GM12891 (cell line): ENCODE results near the gene OR6B1.

Source experiments
- POLR2A ChIP-seq: IDR thresholded peaks from 2 replicates; pipeline ENCODE4 v1.6.1; 2011; ENCODE audit warnings: low read depth, low read length, control low read depth
- POLR2AphosphoS5 ChIP-seq: IDR thresholded peaks from 2 replicates; pipeline ENCODE4 v1.6.1; 2011; ENCODE audit warnings: low read depth, low read length, control low read depth

- no peak for TF ChIP-seq POLR2AphosphoS5
- TF ChIP-seq POLR2A = no peak
Observed at GRCh38 chr7:143992670-143993069, 7.5 kb upstream of the OR6B1 start.
